ENCODE results near the gene PCSK7.

PCSK7 gene

GRCh38 chr11:117230286-117230961, 1.4 kb downstream of the PCSK7 start:
- Histone ChIP-seq H3K27me3 (no peaks in the 10 kb centered on the region), H3K4me1 (peaks cover 0 to 40% (median 34%) of the 10 kb centered on the region in 4 donors), H3K9me3 (no peaks in the 10 kb centered on the region), H3K4me3 (peak overlapping the region; percentile 66 to 83), H3K27ac (peak overlapping the region in 1 of 2 donors; percentile 94), H3K36me3 (peaks cover 18 to 45% (median 34%) of the 10 kb centered on the region in 3 donors)
- no peak for DNase-seq
- intact Hi-C loops (cut with DNase I; ENCODE audit: low total_unique reads) = loop anchor here (5.0 to 10.0 kb wide), 4 partner anchors 38 to 446 kb away; partner anchors contain the start of genes BACE1 and ZPR1
- TF ChIP-seq CTCF (IDR thresholded peaks at IDR 0.05) = no peak

- Histone ChIP-seq H3K4me1 (peaks cover 0 to 45% (median 34%) of the 10 kb centered on the region in 4 donors), H3K4me3 (no peak overlapping the region), H3K27ac (no peak overlapping the region), H3K9me3 (no peaks in the 10 kb centered on the region), H3K27me3 (no peaks in the 10 kb centered on the region), H3K36me3 (peaks cover 18 to 48% (median 34%) of the 10 kb centered on the region in 3 donors)
- no peak for TF ChIP-seq CTCF (IDR thresholded peaks at IDR 0.05)
- intact Hi-C loops (cut with DNase I; ENCODE audit: low total_unique reads) = loop anchor here (5.0 to 10.0 kb wide), 5 partner anchors 38 to 445 kb away; partner anchors contain the start of genes BACE1 and ZPR1
- no peak for DNase-seq
Observed at GRCh38 chr11:117229931-117230285, 2.0 kb downstream of the PCSK7 start.

GRCh38 chr11:117229411-117229810, 2.5 kb downstream of the PCSK7 start:
- Histone ChIP-seq H3K4me1 (peaks cover 0 to 50% (median 34%) of the 10 kb centered on the region in 4 donors), H3K4me3 (no peak overlapping the region)
- intact Hi-C loops (cut with DNase I; ENCODE audit: low total_unique reads) = loop anchor here (5.0 kb wide), 1 partner anchor 47 kb away; no protein-coding TSS in a partner anchor

GRCh38 chr11:117228091-117228490, 3.8 kb downstream of the PCSK7 start:
- no peak for TF ChIP-seq CTCF (IDR thresholded peaks at IDR 0.05)
- no peak overlapping the region for H3K27ac ChIP-seq
- intact Hi-C loops (cut with DNase I; ENCODE audit: low total_unique reads) = loop anchor here (5.0 kb wide), 1 partner anchor 46 kb away; no protein-coding TSS in a partner anchor
- H3K4me1 ChIP-seq = peaks cover 0 to 50% (median 28%) of the 10 kb centered on the region in 4 donors
- no peaks in the 10 kb centered on the region for H3K27me3 ChIP-seq
- H3K4me3 ChIP-seq = no peak overlapping the region
- no peaks in the 10 kb centered on the region for H3K9me3 ChIP-seq
- peaks cover 18 to 67% (median 40%) of the 10 kb centered on the region in 3 donors for H3K36me3 ChIP-seq
- no peak for DNase-seq

More at GRCh38 chr11:117229411-117229810, 2.5 kb downstream of the PCSK7 start:
- Histone ChIP-seq H3K27ac (no peak overlapping the region), H3K27me3 (no peaks in the 10 kb centered on the region), H3K36me3 (peaks cover 18 to 53% (median 34%) of the 10 kb centered on the region in 3 donors), H3K9me3 (no peaks in the 10 kb centered on the region)
- no peak for DNase-seq
- TF ChIP-seq CTCF (IDR thresholded peaks at IDR 0.05) = no peak

- Histone ChIP-seq H3K4me3 (no peak overlapping the region), H3K27ac (peak overlapping the region; percentile 88 to 91), H3K27me3 (no peaks in the 10 kb centered on the region), H3K4me1 (peaks cover 0 to 61% (median 41%) of the 10 kb centered on the region in 4 donors), H3K36me3 (peaks cover 18 to 69% (median 45%) of the 10 kb centered on the region in 3 donors), H3K9me3 (no peaks in the 10 kb centered on the region)
- TF ChIP-seq CTCF (IDR thresholded peaks at IDR 0.05) = peak; percentile 71 to 91
- DNase-seq = no peak
- intact Hi-C loops (cut with DNase I; ENCODE audit: low total_unique reads) = loop anchor here (5.0 kb wide), 1 partner anchor 44 kb away; no protein-coding TSS in a partner anchor
Observed at GRCh38 chr11:117226388-117227385, 5.2 kb downstream of the PCSK7 start.

All from tibial artery (tissue), 4 donors.